HTR-8/SVneo (cell line): Measurements from ENCODE around the gene CD52.
"Not testable (repeated sequence)": the region's sequence is repeated elsewhere in the genome, so short reads cannot be mapped to it uniquely, and the experiment has no call there.

Experiments
- DNase-seq: peaks from one replicate; pipeline ENCODE4 v3.0.0; 2011; ENCODE audit warnings: low spot score, mixed read lengths; ENCODE audit not compliant: insufficient read length
- FAIRE-seq: peaks from 2 replicates; lab custom pipeline; 2011; peaks lifted over from hg19 to GRCh38; lab: Jason Lieb, UNC

The CD52 gene

DNA sequence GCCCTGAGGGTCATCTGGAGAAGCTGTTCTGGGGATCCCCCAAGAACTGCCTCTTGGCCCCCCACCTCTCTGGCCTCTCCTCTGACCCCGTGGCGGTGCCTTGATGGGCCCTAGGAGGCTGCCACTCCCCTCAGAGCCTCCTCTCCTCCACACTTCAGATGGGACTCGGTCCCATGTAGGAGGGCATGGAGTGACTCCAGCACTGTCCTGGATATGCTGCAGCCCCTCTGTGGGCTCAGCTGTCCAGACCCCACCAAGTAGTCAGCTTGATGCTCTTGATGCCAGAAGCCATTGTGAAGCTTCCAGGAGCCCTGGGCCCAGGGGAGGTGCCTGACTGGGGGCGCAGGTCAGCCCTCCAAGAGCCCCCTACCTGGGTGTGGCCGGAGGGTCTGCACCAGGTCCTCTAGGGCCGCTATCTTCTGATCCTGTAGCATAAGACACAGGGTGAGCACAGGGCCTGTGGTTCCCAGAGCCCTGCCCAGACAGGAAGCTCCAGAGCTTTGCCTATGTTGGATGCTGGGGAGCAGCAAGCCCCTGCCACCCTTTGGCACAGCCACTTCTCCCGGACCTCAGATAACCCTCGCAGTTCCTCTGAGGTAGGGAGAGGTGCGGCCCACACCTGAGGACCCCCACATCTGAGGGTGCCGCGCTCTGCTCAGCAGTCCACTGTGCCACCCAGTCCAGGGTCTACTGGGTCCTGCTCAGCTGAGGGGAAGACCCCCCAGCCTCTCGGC, 20.5 kb upstream of the CD52 start:
- FAIRE-seq, result no peak
- no peak for DNase-seq

DNA sequence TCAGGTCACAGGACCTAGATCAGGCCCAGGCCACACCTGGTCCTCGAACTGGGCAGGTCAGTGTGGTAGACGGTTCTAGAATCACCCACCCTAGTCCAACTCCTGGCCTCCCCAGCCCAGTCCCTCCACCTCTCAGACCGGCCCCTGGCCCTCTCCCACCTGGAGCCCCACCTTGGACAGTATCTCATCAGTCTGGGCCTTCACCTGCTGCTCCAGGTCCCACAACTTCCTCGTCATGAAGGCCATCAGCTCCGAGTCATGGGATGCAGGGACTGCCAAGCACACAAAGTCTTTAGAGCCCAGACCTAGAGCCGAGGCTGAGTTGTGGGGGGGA, 20.0 kb upstream of the CD52 start:
- no peak for FAIRE-seq
- no peak for DNase-seq

DNA sequence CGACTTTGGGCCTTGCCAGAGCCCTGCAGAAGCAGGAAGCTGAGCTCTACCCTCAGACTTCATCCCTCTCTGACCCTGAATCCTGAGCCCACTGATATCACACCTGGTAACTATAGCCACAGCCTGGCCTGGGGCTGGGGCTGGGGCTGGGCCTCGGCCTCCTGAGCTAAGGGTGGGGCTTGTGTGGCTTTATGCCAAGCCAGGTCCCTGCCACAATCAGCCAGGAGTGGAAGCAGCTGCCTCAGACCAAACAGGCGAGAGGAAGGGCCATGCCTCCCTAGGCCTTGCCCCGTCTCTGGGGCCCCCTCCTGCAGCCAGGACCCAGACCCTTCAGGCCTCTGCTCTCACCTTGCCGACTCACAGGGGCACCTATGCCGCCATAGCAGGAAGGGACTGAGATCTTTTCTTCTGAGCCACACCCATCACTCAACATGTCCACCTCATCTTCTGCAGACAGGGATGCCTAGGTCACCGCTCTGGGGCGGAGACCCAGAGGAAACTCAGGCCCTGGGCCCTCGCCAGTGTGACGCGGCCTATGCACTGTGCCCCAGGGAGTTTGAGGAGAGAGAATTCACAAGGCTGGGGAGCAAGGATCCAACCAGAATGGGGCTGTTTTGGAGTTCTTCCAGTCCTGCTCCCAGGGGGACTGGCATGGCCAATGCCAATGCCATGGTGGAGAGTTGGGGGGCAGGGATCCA, 17.0 kb upstream of the CD52 start:
- FAIRE-seq (no peak), DNase-seq (no peak)

DNA sequence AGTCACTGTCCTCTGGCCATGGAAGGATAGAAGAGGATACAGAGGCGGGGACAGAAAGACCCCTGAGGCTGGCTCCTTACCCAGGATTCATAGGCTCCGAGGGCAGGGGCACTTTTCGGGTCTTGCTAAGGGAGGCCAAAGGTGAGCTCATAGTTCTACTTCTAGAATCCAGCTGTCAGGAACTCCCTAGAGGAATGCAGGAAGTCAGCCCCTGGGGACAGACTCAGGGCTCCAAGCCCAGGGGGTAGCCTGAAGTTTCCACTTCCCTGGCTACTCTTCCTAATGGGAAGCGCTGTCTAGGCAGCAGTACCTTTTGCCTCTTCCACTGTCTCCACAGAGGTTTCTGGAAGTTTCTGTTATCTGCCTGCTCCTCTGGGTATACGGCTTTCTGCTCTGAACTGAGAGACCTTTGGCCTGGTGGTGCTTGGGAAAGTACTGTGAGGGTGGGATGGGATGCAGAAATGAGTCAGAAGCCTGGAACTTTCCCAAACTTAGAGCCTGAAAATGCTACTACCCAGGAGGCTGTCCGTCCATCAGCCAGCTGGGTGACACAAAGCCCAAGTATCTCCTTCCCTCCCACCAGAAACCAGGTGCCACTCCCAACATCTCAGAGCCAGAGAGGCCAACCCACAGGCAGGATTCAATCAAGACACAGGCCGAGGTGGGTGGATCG, 14.9 kb upstream of the CD52 start:
- no peak for FAIRE-seq

DNA sequence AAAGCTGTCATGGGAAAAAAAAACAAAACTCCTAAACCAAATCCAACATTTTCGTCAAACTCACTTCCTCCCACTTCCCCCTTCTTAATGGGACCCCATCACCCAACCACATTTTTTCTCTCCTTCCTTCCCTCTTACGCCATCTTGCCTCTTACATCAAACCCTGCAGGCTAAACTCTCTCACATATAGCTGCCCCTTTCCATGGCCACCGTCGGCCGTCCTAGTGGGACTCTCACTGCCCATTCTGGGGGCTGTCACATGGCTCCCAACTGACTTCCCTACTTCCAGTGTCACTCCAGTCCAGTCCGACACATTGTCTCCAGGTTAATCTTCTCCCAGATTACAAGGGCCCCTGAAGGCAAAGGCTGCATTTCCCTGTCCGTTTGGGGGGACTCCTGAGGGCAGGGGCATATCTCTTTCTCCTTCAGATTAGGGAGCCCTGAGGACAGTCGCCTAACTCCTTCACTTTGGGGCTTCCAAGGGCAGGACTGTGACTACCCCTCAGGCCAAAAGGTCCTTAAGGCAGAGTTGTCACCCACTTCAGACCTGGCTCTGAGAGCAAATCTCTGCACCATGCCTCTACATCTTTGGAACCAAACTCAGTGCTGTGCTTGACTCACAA, 12.0 kb upstream of the CD52 start:
- FAIRE-seq (no peak), DNase-seq (no peak)

More for the DNA sequence above, 14.9 kb upstream of the CD52 start:
- DNase-seq, result no peak

DNA sequence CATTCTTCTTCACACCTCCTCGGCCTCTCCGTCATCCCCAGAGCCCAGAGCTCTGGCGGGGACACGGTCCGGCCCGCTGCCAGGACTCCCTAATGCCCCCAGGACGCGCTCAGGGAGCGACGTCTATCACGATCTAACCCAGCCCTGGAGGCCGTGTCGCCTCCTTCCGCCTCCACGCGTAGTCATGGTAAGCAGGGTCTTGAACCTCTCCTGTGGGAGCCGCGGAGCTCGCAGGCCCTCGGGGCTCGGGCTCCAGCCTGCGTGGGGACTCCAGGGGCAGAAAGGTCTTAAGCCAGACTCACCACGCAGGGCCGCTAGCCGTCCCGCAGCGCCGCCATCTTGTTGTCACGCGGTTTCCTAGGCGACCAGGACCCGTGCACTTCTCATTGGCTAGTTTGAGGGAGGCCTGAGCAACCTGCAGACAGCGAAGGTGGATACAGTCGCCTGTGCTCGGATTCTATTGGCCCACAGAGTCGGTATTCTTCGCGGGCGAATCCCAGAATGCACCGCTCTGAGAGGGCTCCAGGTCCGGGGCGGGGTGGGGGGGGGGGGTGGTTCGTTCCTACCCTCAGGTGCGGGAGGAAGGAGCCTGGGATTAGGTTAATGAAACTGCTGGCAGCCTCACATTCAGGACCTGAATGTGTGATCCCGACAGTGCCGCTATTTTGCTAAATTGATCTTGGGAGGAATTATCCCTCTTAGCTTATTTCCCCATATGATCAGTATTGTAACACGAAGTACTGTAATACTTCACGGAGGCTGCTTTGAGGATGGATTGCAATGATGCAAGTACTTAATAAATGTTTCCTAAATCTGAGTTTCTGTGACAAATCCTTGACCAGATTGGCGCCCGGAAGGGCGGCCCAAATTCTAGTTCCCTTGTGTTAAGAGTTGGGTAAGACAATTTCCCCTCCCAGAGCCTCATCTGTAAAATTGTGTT, 11.2 kb upstream of the CD52 start, which contains the start of gene UBXN11:
TSS of gene UBXN11 (minus strand) at position 347 of the 940 bp plus-strand sequence. CDS start 3,753 bp downstream, outside the sequence.
- FAIRE-seq, result peak; percentile 31

DNA sequence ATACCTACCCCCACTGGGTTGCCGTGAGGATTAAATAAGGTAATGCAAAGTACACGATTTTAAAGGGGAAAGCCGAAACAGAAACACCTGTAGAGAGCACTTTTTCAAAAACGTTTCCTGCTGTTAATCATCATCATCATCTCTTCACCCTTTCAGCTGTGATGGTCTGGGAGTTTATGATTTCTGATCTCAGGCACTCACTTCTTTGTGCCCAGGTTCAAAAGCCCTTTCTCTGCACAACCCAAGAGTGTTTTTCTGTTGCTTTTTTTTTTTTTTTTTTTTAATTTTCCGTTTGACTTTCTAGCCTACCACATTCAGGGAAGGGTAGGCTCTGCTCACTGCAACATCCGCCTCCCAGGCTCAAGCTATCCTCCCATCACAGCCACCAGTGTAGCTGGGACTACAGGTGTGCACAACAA, 10.4 kb upstream of the CD52 start:
- FAIRE-seq (no peak), DNase-seq (no peak)

More for the DNA sequence above, 11.2 kb upstream of the CD52 start, which contains the start of gene UBXN11:
- peak; percentile 99 for DNase-seq

DNA sequence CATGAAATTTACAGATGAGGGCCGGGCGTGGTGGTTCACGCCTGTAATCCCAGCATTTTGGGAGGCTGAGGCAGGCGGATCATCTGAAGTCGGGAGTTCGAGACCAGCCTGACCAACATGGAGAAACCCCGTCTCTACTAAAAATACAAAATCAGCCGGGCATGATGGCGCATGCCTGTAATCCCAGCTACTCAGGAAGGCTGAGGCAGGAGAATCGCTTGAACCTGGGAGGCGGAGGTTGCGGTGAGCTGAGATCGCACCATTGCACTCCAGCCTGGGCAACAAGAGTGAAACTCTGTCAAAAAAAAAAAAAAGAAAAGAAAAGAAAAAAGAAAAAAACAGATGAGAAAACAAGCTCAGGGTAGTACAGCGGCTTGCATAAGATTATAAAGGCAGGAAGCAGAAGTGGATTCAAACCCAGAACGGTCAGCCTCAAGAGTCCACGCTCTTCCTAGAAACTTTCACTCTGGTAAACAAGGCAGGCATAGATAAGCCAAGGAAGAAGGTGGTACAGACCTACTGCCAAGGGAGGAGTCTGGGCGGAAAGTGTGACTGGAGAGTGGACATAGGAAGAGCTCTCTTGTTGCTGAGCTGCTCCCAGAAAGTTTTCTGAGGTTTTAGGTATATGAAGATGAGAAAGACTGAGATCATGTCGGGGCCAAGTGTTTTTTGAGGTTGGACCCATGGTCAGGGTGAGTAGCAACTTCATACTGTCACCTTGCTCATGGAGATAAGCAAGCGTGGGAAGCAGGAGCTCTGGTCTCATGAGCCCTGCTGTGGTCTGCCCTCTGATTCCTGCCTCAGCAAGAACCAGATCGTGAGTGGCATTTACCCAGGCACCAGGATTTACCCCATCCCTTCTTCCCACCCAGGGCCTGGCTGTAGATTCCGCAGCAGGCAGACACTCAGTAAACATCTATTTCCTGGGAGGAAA, 9.5 kb upstream of the CD52 start:
- not testable (repeated sequence) for FAIRE-seq, DNase-seq

DNA sequence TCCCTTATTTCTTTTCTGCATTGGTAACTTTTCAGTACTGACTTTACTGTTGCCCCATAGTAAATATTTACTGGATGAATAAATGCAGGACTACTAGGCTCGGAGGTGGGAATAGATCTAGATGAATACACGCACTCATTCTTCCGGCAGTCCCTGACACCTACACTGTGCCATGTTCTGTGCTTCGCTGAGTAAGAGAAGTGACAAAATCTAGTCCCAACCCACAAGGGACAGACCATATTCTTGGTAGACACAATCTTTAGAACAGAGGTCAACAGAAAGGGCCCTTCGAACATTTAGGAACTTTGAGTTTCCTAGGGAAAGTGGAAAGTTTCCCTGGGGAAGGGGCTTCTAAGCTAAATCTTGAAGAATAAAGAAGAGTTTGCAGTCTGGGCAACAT, 3.3 kb upstream of the CD52 start:
- FAIRE-seq, result no peak

DNA sequence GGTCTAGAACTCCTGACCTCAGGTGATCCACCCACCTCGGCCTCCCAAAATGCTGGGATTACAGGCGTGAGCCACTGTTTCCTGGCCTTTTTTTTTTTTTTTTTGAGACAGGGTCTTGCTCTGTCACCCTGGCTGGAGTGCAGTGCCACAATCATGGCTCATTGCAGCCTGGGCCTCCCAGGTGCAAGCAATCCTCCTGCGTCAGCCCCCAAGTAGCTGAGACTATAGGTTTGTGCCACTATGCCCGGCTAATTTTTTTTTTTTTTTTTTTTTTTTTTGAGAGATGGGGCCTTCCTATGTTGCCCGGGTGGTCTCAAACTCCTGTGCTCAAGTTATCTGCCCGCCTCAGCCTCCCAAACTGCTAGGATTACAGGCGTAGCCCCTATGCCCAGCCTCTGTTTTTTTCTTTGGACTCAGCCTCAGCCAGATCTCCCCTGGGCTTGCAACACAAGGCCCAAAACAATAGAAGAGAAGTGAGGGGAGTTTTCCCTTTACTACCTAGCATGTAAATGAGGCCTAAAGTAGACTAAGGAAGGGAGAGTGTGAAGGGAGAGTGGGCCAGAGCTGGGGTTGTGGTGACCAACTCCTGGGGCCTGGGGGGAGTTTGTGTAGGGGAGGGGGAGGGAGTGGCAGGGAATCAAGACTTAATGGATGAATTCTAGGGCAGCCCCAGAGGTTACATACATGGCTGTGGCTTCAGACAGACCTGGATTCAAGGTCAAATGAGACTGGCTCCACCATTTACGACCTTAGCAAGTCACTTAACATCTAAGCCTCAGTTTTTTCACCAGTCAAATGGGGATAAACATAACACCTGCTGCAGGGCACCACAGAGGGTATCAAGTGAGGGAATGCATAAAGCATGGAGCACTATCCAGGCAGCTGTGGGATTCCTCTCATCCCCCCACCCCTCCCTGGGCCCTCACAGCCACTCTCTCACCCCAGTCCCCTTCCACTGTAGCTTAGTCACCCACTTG, 1.6 kb upstream of the CD52 start:
- FAIRE-seq (no peak), DNase-seq (no peak)

More for the DNA sequence above, 3.3 kb upstream of the CD52 start:
- DNase-seq, result no peak

DNA sequence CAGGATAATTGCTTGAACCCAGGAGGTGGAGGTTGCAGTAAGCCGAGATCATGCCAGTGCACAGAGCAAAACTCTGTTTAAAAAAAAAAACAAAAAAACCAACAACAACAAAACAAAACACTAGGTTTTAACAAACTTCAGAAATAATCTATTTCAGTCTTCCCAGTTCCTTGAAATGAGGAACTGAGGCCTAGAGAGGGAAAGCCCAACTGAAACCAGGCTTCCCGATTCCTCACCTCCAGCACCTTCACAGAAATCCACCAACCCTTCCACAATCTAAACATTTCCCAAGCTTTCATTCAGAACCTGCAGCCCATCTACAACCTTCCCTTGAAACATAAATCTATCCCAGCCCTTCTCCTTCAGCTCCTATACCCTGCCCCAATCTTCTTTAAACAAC, 612 bp upstream of the CD52 start:
- DNase-seq (no peak), FAIRE-seq (no peak)

DNA sequence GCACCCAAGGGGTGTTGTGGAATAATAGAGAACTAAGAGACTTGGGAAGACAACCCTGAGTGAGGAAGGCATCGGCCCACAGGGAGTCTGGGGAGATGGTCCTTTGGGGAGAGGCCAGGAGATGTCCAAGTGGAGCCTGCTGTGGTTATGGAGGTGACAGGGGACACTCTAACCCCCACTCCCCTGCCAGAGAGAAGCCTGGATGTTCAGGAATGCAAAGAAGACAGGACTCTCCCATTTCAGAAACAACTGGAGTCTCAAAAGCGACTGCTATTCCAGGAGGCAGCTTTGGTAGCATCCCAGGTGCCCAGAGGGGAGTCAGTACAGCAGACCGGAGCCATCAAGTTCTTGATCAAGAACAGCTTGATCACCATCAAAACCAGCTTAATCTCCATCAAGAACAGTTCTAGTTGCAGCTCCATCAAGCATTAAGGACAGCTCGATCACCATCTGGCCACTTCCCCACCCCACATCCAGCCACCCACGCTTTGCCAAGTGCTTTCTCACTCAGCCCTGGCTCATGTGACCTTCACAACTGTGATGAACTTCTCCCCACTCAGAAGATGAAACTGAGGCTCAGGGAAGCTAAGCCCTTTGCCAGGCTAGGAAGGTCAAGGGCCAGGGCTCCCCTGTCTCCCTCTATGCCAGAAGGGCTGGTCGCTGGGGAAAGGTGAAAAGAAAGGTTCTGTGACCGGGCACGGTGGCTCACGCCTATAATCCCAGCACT, 743 bp downstream of the CD52 start:
- DNase-seq (no peak), FAIRE-seq (no peak)

DNA sequence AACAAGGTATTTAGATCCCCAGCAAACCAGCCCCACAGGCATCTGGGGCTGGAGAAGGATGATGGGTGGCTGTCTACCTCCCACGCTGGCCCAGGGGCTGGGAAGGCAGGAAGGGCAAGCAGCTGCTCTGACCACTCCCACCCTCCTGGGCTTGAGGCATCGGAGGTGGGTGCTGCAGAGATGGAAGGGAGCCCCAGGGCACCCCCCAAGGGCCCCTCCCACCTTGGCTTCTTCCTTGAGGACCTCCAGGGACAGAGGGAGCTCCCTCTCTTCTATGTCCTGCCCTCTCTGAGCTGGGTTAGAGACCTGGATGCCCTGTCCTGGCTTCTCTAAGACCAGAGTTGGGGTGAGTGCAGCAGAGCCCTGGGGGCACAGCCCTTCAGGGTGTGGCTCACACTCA, 3.1 kb downstream of the CD52 start:
- FAIRE-seq, result no peak
- no peak for DNase-seq

DNA sequence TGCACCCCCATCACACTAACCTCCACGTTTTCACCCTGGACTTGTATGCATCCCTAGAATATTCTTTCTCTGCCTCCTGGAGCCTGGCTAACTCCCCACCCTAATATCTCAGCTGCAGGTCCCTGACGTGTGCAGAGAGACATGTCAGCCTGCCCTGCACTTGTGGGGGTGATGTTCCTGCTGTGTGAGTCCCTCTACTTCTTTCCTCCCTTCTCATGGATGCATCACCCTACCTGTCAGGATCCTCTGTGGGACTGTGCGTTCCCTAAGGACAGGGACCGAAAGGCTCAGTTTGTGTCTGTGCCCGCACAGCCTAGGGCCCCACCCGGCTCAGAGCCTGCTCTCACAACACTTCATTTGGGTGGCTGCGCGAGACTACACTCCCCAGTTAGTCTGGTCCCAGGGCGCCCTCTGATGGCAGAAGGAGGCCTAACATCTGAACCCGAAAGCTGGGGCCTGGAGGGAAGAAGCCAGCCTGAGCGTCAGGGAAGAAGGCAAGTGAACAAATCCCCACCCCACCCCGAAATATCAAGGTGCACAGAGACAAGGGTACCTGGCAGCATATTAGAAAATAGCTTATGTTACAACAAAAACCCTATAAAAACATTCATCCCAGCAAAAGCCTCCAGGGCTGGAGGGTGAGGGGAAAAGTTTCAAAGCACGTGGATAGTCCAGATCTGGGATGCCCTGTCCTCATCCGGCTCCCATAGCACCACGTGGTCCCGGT, 3.7 kb downstream of the CD52 start:
- FAIRE-seq, result peak; percentile 74
- peak; percentile 84 for DNase-seq

DNA sequence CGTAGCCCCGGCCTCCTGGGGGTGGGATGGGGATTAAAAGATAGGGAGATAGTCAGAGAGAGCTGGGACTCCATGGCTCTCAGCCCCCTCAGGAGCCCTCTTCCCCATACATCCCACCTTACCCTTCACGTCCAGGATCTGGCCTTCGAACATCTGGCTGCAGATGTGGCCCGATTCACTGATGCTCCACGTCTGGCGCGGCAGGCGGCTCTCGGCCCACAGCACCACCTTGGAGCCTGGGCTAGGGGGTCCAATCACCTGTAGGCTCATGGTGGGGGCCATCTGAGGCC, 4.2 kb downstream of the CD52 start:
- DNase-seq (no peak), FAIRE-seq (no peak)

DNA sequence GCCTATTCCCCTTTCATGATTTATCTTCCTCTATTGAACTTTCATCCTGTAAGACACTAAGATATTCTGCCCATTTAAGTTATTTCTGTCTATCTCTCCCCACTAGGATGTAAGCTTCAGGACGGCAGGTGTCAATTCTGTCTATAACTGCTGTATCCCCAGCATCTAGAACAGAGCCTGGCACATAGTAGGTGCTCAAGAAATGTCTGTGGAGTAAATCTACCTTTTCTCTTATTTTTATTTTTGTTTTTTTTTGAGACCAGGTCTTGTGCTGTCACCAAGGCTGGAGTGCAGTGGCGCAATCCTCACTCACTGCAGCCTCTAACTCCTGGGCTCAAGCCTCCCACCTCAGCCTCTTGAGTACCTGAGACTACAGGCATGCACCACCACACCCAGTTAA, 5.6 kb downstream of the CD52 start:
- no peak for FAIRE-seq
- no peak for DNase-seq
